Measurements from ENCODE around the gene RIPPLY2.

The RIPPLY2 gene

GRCh38 chr6:83849127-83849526, 4.0 kb upstream of the RIPPLY2 start:
- Histone ChIP-seq H3K4me1 (ENCODE audit: insufficient read depth, poor library complexity, severe bottlenecking) (no peaks in the 10 kb centered on the region), H3K27ac (ENCODE audit: poor library complexity, severe bottlenecking) (no peak overlapping the region), H3K4me3 (ENCODE audit: severe bottlenecking) (no peak overlapping the region), H3K9me3 (ENCODE audit: severe bottlenecking) (no peaks in the 10 kb centered on the region), H3K27me3 (ENCODE audit: insufficient read depth, poor library complexity, severe bottlenecking) (peaks cover 27% of the 10 kb centered on the region), H3K36me3 (ENCODE audit: low read depth) (no peaks in the 10 kb centered on the region)
- ATAC-seq (ENCODE audit: low read depth) (no peak), DNase-seq (ENCODE audit: low spot score) (no peak)
- TF ChIP-seq CTCF (IDR thresholded peaks at IDR 0.05; ENCODE audit: poor library complexity, severe bottlenecking), result no peak

GRCh38 chr6:83849610-83850009, 3.5 kb upstream of the RIPPLY2 start:
- Histone ChIP-seq H3K27ac (ENCODE audit: poor library complexity, severe bottlenecking) (no peak overlapping the region), H3K4me3 (ENCODE audit: severe bottlenecking) (no peak overlapping the region), H3K27me3 (ENCODE audit: insufficient read depth, poor library complexity, severe bottlenecking) (peaks cover 32% of the 10 kb centered on the region), H3K4me1 (ENCODE audit: insufficient read depth, poor library complexity, severe bottlenecking) (no peaks in the 10 kb centered on the region), H3K9me3 (ENCODE audit: severe bottlenecking) (no peaks in the 10 kb centered on the region), H3K36me3 (ENCODE audit: low read depth) (no peaks in the 10 kb centered on the region)
- DNase-seq (ENCODE audit: low spot score) (no peak), ATAC-seq (ENCODE audit: low read depth) (no peak)
- no peak for TF ChIP-seq CTCF (IDR thresholded peaks at IDR 0.05; ENCODE audit: poor library complexity, severe bottlenecking)

- no peaks in the 10 kb centered on the region for H3K4me1 ChIP-seq (ENCODE audit: insufficient read depth, poor library complexity, severe bottlenecking)
- DNase-seq (ENCODE audit: low spot score) (no peak), ATAC-seq (ENCODE audit: low read depth) (no peak)
- no peaks in the 10 kb centered on the region for H3K9me3 ChIP-seq (ENCODE audit: severe bottlenecking)
- H3K27ac ChIP-seq (ENCODE audit: poor library complexity, severe bottlenecking), result no peak overlapping the region
- no peaks in the 10 kb centered on the region for H3K36me3 ChIP-seq (ENCODE audit: low read depth)
- no peak for TF ChIP-seq CTCF (IDR thresholded peaks at IDR 0.05; ENCODE audit: poor library complexity, severe bottlenecking)
- H3K27me3 ChIP-seq (ENCODE audit: insufficient read depth, poor library complexity, severe bottlenecking), result peaks cover 41% of the 10 kb centered on the region
- peak overlapping the region; percentile 24 for H3K4me3 ChIP-seq (ENCODE audit: severe bottlenecking)
These were observed 507 bp upstream of the RIPPLY2 start for GRCh38 chr6:83852528-83853177.

- Histone ChIP-seq H3K27ac (ENCODE audit: poor library complexity, severe bottlenecking) (no peak overlapping the region), H3K9me3 (ENCODE audit: severe bottlenecking) (no peaks in the 10 kb centered on the region), H3K36me3 (ENCODE audit: low read depth) (no peaks in the 10 kb centered on the region), H3K4me1 (ENCODE audit: insufficient read depth, poor library complexity, severe bottlenecking) (no peaks in the 10 kb centered on the region), H3K4me3 (ENCODE audit: severe bottlenecking) (no peak overlapping the region), H3K27me3 (ENCODE audit: insufficient read depth, poor library complexity, severe bottlenecking) (peaks cover 41% of the 10 kb centered on the region)
- TF ChIP-seq CTCF (IDR thresholded peaks at IDR 0.05; ENCODE audit: poor library complexity, severe bottlenecking), result no peak
- DNase-seq (ENCODE audit: low spot score) (no peak), ATAC-seq (ENCODE audit: low read depth) (no peak)
These were observed 891 bp downstream of the RIPPLY2 start for GRCh38 chr6:83854001-83854501.

GRCh38 chr6:83854766-83855165, 1.6 kb downstream of the RIPPLY2 start:
- DNase-seq (ENCODE audit: low spot score) (no peak), ATAC-seq (ENCODE audit: low read depth) (no peak)
- Histone ChIP-seq H3K27me3 (ENCODE audit: insufficient read depth, poor library complexity, severe bottlenecking) (peaks cover 41% of the 10 kb centered on the region), H3K4me1 (ENCODE audit: insufficient read depth, poor library complexity, severe bottlenecking) (no peaks in the 10 kb centered on the region), H3K27ac (ENCODE audit: poor library complexity, severe bottlenecking) (no peak overlapping the region), H3K4me3 (ENCODE audit: severe bottlenecking) (no peak overlapping the region), H3K36me3 (ENCODE audit: low read depth) (no peaks in the 10 kb centered on the region), H3K9me3 (ENCODE audit: severe bottlenecking) (no peaks in the 10 kb centered on the region)
- no peak for TF ChIP-seq CTCF (IDR thresholded peaks at IDR 0.05; ENCODE audit: poor library complexity, severe bottlenecking)

All from RWPE2 (cell line).